PC-9 (cell line): ENCODE results near the gene MLYCD. TPM values are rescaled to one million over a fixed set of nuclear protein-coding genes. Genes with fewer than 3 reads are reported as not detected.

Experiments used
- BruUV-seq: library from RNA; stranded (reverse); fragments of 400-500 nt; replicated peaks from 2 replicates; lab custom pipeline; 2021; lab: Mats Ljungman, UMichigan
- CTCF ChIA-PET: fragments of 300-600 bp; sonication (Branson Sonifier 250); formaldehyde crosslinking; loops from one replicate; lab custom pipeline; 2022; ENCODE audit warnings: antibody characterized with exemption; lab: Charles Lee
- POLR2A ChIA-PET: fragments of 300-600 bp; sonication (Branson Sonifier 250); formaldehyde crosslinking; loops from one replicate; lab custom pipeline; 2022; ENCODE audit warnings: antibody characterized with exemption; ENCODE audit not compliant: unreplicated experiment; lab: Charles Lee
- DNase-seq, 2 experiments: peaks; one replicate each; pipeline versions ENCODE4 v3.0.0 to v3.0.0-alpha.2; 2015 to 2022; ENCODE audit warnings: mixed read lengths in 1 of 2
- H2AFZ ChIP-seq: fragments of 200-600 bp; sonication (generic); 2 replicates; pipeline ENCODE4 v1.8.1; 2017; ENCODE audit warnings: antibody characterized with exemption
- H3F3A ChIP-seq: fragments of 200-600 bp; sonication (generic); 2 replicates; pipeline ENCODE4 v1.8.1; 2017; ENCODE audit warnings: antibody characterized with exemption, mild to moderate bottlenecking, low read depth; ENCODE audit not compliant: insufficient read depth
- H3K27ac ChIP-seq: fragments of 200-600 bp; sonication (generic); 2 replicates; pipeline ENCODE4 v1.6.1; 2016; ENCODE audit warnings: mixed run types
- H3K27me3 ChIP-seq: fragments of 200-600 bp; sonication (generic); 2 replicates; pipeline ENCODE4 v1.6.1; 2016; ENCODE audit warnings: low read depth, mixed run types; ENCODE audit not compliant: insufficient read depth
- H3K36me3 ChIP-seq: fragments of 200-600 bp; sonication (generic); 2 replicates; pipeline ENCODE4 v1.6.1; 2016; ENCODE audit warnings: low read depth, mixed run types
- H3K4me1 ChIP-seq: fragments of 200-600 bp; sonication (generic); replicated peaks from 2 replicates; pipeline ENCODE4 v1.6.1; 2016; ENCODE audit warnings: mixed run types; ENCODE audit not compliant: insufficient read depth
- H3K4me2 ChIP-seq: fragments of 200-600 bp; sonication (generic); 2 replicates; pipeline ENCODE4 v1.6.1; 2017; ENCODE audit warnings: mixed run types
- H3K4me3 ChIP-seq: fragments of 200-600 bp; sonication (generic); 2 replicates; pipeline ENCODE4 v1.6.1; 2016; ENCODE audit warnings: mixed run types
- H3K79me2 ChIP-seq: fragments of 200-600 bp; sonication (generic); 2 replicates; pipeline ENCODE4 v1.6.1; 2017; ENCODE audit warnings: low read depth, mixed run types
- H3K9me2 ChIP-seq: fragments of 200-600 bp; sonication (generic); 2 replicates; pipeline ENCODE4 v1.8.1; 2017; ENCODE audit warnings: mild to moderate bottlenecking; ENCODE audit not compliant: insufficient read depth
- H3K9me3 ChIP-seq: fragments of 200-600 bp; sonication (generic); 2 replicates; pipeline ENCODE4 v1.8.1; 2016; ENCODE audit warnings: low read depth; ENCODE audit not compliant: insufficient read depth
- H4K20me1 ChIP-seq: fragments of 200-600 bp; sonication (generic); 2 replicates; pipeline ENCODE4 v1.8.1; 2017; ENCODE audit not compliant: insufficient read depth
- EZH2 ChIP-seq: fragments of 200-600 bp; sonication (generic); IDR thresholded peaks from 2 replicates; pipeline ENCODE4 v1.8.0; 2017; ENCODE audit warnings: antibody characterized with exemption, low read depth
- intact Hi-C: fragments of 100-400 bp; cut with micrococcal nuclease; formaldehyde crosslinking; loops from one replicate; pipeline ENCODE4 v1.10.0; 2022; ENCODE audit not compliant: unreplicated experiment
- total RNA-seq: library from RNA; stranded (reverse); gene quantifications from 2 replicates; pipeline ENCODE4 v1.2.3, GENCODE V29; 2021
- TF ChIP-seq, protein P1 (sequence below): fragments of 200-600 bp; sonication (generic); conservative IDR thresholded peaks from 2 replicates; pipeline ENCODE4 v1.6.1; 2017; ENCODE audit warnings: mixed run types, antibody characterized with exemption, mild to moderate bottlenecking, moderate library complexity

The MLYCD gene
- total RNA-seq, 1 experiment from 2014 or later, result 4.7 TPM

DNA sequence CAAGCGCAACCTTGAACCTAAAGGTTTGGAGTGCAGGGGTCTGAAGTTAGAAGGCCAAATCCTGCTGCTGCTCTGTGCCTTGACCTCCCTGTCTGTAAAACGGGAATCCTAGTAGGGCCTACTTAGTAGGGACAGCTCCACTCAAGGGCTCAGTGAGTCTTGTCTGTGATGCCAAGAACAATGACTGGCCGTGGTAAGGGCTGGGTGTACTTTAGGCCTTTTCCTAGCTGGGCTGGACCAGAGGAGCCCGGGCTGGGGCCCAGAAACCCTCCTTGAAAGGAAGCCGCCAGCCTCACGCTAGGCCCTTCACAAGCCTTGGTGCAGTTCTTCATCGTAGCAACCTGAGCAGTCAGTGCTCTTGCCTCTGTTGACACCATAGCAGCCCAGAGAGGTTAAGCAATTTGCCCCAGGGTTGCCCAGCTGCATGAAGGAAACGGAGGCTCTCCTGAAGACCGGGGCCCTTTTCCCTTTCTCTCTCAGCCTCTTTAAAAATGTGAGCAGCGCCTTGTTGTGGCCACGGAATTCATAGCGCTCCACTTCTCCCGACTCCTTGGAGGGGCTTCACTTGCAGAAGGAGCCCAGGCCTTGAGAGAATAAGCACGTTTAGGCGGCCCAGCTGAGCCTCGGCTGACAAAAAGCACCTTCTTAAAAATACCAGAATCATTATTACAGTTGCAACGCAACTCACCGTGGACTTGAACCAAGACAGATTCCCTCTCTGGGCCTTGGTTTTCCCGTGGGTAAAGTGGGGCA is 73.5 kb downstream of the MLYCD start:
- no peaks in the 10 kb centered on the region for H3F3A ChIP-seq
- no peaks in the 10 kb centered on the region for H3K9me3 ChIP-seq
- no peak overlapping the region for H3K4me2 ChIP-seq
- no peak overlapping the region for H2AFZ ChIP-seq
- POLR2A ChIA-PET, result no interaction called here
- no peak overlapping the region for H3K27ac ChIP-seq
- no peaks in the 10 kb centered on the region for H3K27me3 ChIP-seq
- no peaks in the 10 kb centered on the region for H3K9me2 ChIP-seq
- H3K79me2 ChIP-seq, result no peaks in the 10 kb centered on the region
- intact Hi-C loops, result loop anchor here (5.0 kb wide), 1 partner anchor 70 kb away; the partner anchor contains the start of gene SLC38A8
- H3K4me1 ChIP-seq, result no peaks in the 10 kb centered on the region
- no peak for DNase-seq
- no peaks in the 10 kb centered on the region for H3K36me3 ChIP-seq
- TF ChIP-seq, protein P1, sequence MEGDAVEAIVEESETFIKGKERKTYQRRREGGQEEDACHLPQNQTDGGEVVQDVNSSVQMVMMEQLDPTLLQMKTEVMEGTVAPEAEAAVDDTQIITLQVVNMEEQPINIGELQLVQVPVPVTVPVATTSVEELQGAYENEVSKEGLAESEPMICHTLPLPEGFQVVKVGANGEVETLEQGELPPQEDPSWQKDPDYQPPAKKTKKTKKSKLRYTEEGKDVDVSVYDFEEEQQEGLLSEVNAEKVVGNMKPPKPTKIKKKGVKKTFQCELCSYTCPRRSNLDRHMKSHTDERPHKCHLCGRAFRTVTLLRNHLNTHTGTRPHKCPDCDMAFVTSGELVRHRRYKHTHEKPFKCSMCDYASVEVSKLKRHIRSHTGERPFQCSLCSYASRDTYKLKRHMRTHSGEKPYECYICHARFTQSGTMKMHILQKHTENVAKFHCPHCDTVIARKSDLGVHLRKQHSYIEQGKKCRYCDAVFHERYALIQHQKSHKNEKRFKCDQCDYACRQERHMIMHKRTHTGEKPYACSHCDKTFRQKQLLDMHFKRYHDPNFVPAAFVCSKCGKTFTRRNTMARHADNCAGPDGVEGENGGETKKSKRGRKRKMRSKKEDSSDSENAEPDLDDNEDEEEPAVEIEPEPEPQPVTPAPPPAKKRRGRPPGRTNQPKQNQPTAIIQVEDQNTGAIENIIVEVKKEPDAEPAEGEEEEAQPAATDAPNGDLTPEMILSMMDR, result no peak
- TF ChIP-seq EZH2, result no peak
- no peak overlapping the region for H3K4me3 ChIP-seq
- CTCF ChIA-PET, result interaction anchor here (0.6 kb wide), 1 partner anchor 87 kb away, joined by 10 read pairs; no protein-coding TSS in a partner anchor
- BruUV-seq, result no TSS peak
- H4K20me1 ChIP-seq, result no peaks in the 10 kb centered on the region

DNA sequence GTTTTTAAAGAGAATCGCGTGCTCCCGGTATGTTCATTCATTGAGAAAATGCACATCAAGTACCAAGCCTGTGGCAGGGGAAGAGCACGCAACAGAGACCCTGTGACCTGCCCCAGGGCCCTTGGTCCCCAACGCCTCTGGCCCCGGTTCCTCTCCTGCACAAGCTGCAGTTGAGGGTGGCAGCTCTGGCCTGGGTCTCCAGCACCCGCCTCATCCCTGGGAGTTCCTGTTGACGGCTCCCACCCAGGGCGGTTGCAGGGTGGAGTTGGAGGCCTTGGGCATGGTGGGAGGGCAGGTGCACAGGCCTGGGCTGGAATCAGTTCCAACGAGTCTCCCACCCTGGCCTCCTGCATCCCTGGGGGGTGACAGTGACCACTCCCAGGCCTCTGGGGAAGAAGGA is 74.2 kb downstream of the MLYCD start:
- no peak for DNase-seq
- H3K27me3 ChIP-seq, result no peaks in the 10 kb centered on the region
- no peaks in the 10 kb centered on the region for H3K9me2 ChIP-seq
- no peak overlapping the region for H3K27ac ChIP-seq
- no peaks in the 10 kb centered on the region for H3K4me1 ChIP-seq
- TF ChIP-seq, protein P1, result no peak
- no peak for TF ChIP-seq EZH2
- no peak overlapping the region for H3K4me3 ChIP-seq
- H3K79me2 ChIP-seq, result no peaks in the 10 kb centered on the region
- no peaks in the 10 kb centered on the region for H3F3A ChIP-seq
- intact Hi-C loops, result loop anchor here (5.0 kb wide), 1 partner anchor 69 kb away; the partner anchor contains the start of gene SLC38A8
- POLR2A ChIA-PET, result no interaction called here
- CTCF ChIA-PET, result no interaction called here
- H3K36me3 ChIP-seq, result no peaks in the 10 kb centered on the region
- no peak overlapping the region for H3K4me2 ChIP-seq
- no peak overlapping the region for H2AFZ ChIP-seq
- no TSS peak for BruUV-seq
- no peaks in the 10 kb centered on the region for H4K20me1 ChIP-seq
- no peaks in the 10 kb centered on the region for H3K9me3 ChIP-seq

DNA sequence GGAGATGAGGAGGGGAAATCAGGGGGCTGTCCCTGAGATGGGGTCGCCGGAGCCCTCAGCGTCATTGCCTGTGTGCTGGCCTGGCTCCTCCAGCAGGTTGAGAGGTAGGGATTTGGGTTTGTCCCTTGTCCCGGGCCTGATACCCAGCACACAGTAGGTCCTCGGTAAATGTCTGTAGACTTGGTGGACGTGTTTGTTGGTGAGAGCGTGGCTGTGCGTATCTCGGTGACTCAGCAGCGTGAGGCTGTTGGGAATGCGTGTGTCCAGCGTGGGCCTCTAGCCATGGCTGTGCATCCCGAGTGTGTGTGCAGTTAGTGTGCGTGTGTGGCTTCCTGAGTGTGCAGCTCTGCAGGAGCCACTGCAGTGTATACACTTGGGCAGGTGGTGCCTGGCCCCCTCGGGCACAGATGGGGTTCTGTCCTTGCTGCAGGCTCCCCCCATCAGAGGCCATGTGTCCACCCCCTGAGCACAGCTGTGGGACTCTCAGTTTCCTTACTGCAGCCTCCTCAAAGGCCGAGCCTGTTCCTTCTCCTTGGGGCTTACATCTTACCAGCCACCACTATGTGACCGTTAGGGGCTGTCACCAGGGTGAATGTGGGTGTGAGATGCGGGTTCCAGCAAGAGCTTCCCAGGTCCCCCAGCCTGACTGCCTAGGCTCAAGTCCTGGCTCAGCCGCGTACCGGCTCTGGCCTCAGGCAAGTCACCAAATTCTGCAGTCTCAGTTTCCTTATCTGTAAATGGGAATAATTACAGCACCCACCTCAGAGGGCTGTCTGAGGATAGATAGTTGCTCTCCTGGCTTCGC is 74.9 kb downstream of the MLYCD start:
- Histone ChIP-seq H3K4me1 (no peaks in the 10 kb centered on the region), H3K79me2 (no peaks in the 10 kb centered on the region), H3K36me3 (no peaks in the 10 kb centered on the region), H3K9me2 (no peaks in the 10 kb centered on the region), H3K27me3 (no peaks in the 10 kb centered on the region), H3K4me2 (no peak overlapping the region), H3K4me3 (no peak overlapping the region), H4K20me1 (no peaks in the 10 kb centered on the region), H3F3A (no peaks in the 10 kb centered on the region), H2AFZ (no peak overlapping the region), H3K9me3 (no peaks in the 10 kb centered on the region), H3K27ac (no peak overlapping the region)
- BruUV-seq, result no TSS peak
- intact Hi-C loops, result loop anchor here (5.0 kb wide), 1 partner anchor 69 kb away; the partner anchor contains the start of gene SLC38A8
- no peak for TF ChIP-seq EZH2
- TF ChIP-seq, protein P1, result no peak
- POLR2A ChIA-PET, result no interaction called here
- CTCF ChIA-PET, result no interaction called here
- DNase-seq, result no peak
